K562 (cell line): ENCODE data around the gene PLEKHF1. TPM values are rescaled to one million over a fixed set of nuclear protein-coding genes. Genes with fewer than 3 reads are reported as not detected.

Experiments used
- ATAC-seq: fragments of 200-7000 bp; cut with Tn5 transposase; 3 replicates; pipeline ENCODE4 v1.9.1; 2020; ENCODE audit warnings: moderate library complexity
- BruUV-seq: library from RNA; stranded (reverse); fragments of 400-500 nt; replicated peaks from 2 replicates; lab custom pipeline; 2021; lab: Mats Ljungman, UMichigan
- CTCF ChIA-PET: fragments of 300-600 bp; formaldehyde crosslinking; extraction: SDS; loops from one replicate; lab custom pipeline; 2021; ENCODE audit warnings: low intra/inter-chr PET ratio; lab: Yijun Ruan, JAX
- POLR2A ChIA-PET: fragments of 300-600, 350-650 bp; sonication (Branson Sonifier 250); formaldehyde crosslinking; extraction: SDS; loops from one replicate; lab custom pipeline; 2021; ENCODE audit warnings: antibody characterized with exemption, inconsistent platforms; lab: Yijun Ruan, JAX
- DNase-seq, 4 experiments: peaks; one replicate each; pipeline versions ENCODE4 v3.0.0 to v3.0.0-alpha.2; 2011 to 2018; ENCODE audit warnings: low spot score in 3 of 4, mixed read lengths in 3 of 4; ENCODE audit errors: extremely low read depth in 1 of 4
- FAIRE-seq: peaks from 2 replicates; lab custom pipeline; 2011; peaks lifted over from hg19 to GRCh38; lab: Jason Lieb, UNC
- H2AFZ ChIP-seq: 2 replicates; pipeline ENCODE4 v1.6.0; 2011; ENCODE audit warnings: low read depth, low read length, control low read depth, inconsistent platforms
- H3K27ac ChIP-seq: fragments of 200-600 bp; 3 replicates; pipeline ENCODE4 v1.8.0; 2011; ENCODE audit warnings: low read depth, mild to moderate bottlenecking, control low read depth, inconsistent platforms, low read length, moderate library complexity, mixed read lengths; ENCODE audit errors: extremely low read depth
- H3K27me3 ChIP-seq, 2 experiments: fragments of 300-600 bp in 1 of 2; 2 replicates in 1 of 2; 3 replicates in 1 of 2; pipeline versions ENCODE4 v1.6.0 to v1.8.0; 2011; ENCODE audit warnings: inconsistent platforms in 2 of 2, low read length in 2 of 2, mild to moderate bottlenecking in 1 of 2, mixed read lengths in 1 of 2, moderate library complexity in 1 of 2; ENCODE audit not compliant: control insufficient read depth in 2 of 2, insufficient read depth in 2 of 2
- H3K36me3 ChIP-seq: fragments of 300-600 bp; 3 replicates; pipeline ENCODE4 v1.8.0; 2011; ENCODE audit warnings: mild to moderate bottlenecking, low read length, inconsistent platforms; ENCODE audit not compliant: control insufficient read depth, insufficient read depth
- H3K4me1 ChIP-seq, 2 experiments: fragments of 200-600 bp in 1 of 2; replicated peaks in 1 of 2; 2 replicates in 1 of 2; 3 replicates in 1 of 2; pipeline versions ENCODE4 v1.5.1 to v1.8.0; 2011; ENCODE audit warnings: inconsistent platforms in 2 of 2, low read length in 2 of 2, mild to moderate bottlenecking in 1 of 2, mixed read lengths in 1 of 2, moderate library complexity in 1 of 2; ENCODE audit not compliant: control insufficient read depth in 2 of 2, insufficient read depth in 2 of 2
- H3K4me2 ChIP-seq: 2 replicates; pipeline ENCODE4 v1.6.1; 2011; ENCODE audit warnings: low read length, control low read depth, inconsistent platforms, mixed read lengths; ENCODE audit not compliant: insufficient read depth
- H3K4me3 ChIP-seq: fragments of 200-600 bp; sonication (generic), shearing (Covaris generic); 2 replicates; pipeline ENCODE4 v1.5.1; 2016; ENCODE audit warnings: control low read depth, inconsistent platforms
- H3K79me2 ChIP-seq: fragments of 200-600 bp; 3 replicates; pipeline ENCODE4 v1.8.0; 2011; ENCODE audit warnings: low read length, inconsistent platforms; ENCODE audit not compliant: control insufficient read depth, insufficient read depth
- H3K9ac ChIP-seq, 2 experiments: 2 replicates each; pipeline versions ENCODE4 v1.6.0 to v1.6.1; 2011; ENCODE audit warnings: low read depth in 2 of 2, low read length in 2 of 2, control low read depth in 1 of 2, inconsistent platforms in 1 of 2, mild to moderate bottlenecking in 1 of 2, mixed read lengths in 1 of 2; ENCODE audit not compliant: insufficient read depth in 1 of 2
- H3K9me1 ChIP-seq: one replicate; pipeline ENCODE4 v1.6.0; 2011; ENCODE audit warnings: inconsistent platforms, mild to moderate bottlenecking, low read length, moderate library complexity; ENCODE audit not compliant: control insufficient read depth, insufficient read depth
- H3K9me3 ChIP-seq: replicated peaks from 2 replicates; pipeline ENCODE4 v1.5.1; 2011; ENCODE audit warnings: low read depth, low read length, inconsistent platforms; ENCODE audit not compliant: control insufficient read depth, insufficient read depth
- H4K20me1 ChIP-seq: replicated peaks from 2 replicates; pipeline ENCODE4 v1.6.1; 2011; ENCODE audit warnings: low read length, inconsistent platforms, mixed read lengths; ENCODE audit not compliant: control insufficient read depth, insufficient read depth
- ESRRA ChIP-seq: fragments of 450-650 bp; IDR thresholded peaks from 2 replicates; pipeline ENCODE4 v1.6.1; 2014; ENCODE audit warnings: low read depth, mild to moderate bottlenecking, moderate library complexity, borderline replicate concordance
- KAT7 ChIP-seq: sonication (generic); formaldehyde crosslinking; IDR thresholded peaks from 2 replicates; pipeline ENCODE4 v1.8.0; 2022; ENCODE audit warnings: missing genetic modification reagents, mild to moderate bottlenecking, borderline replicate concordance
- MCM2 ChIP-seq: fragments of 450-650 bp; IDR thresholded peaks from 2 replicates; pipeline ENCODE4 v1.6.1; 2017; ENCODE audit warnings: low read depth, mild to moderate bottlenecking
- SMAD3 ChIP-seq: fragments of 450-650 bp; formaldehyde crosslinking; conservative IDR thresholded peaks from 2 replicates; pipeline ENCODE4 v1.4.0; 2020; ENCODE audit warnings: mild to moderate bottlenecking
- TCF7L2 ChIP-seq: fragments of 150-350 bp; IDR thresholded peaks from 2 replicates; pipeline ENCODE4 v1.6.1; 2016; ENCODE audit warnings: low read depth, mild to moderate bottlenecking, low read length, moderate library complexity
- ZNF79 ChIP-seq: fragments of 250-450 bp; sonication (Bioruptor Pico); IDR thresholded peaks from 2 replicates; pipeline ENCODE4 v1.4.0; 2020; ENCODE audit warnings: low read depth, mild to moderate bottlenecking, moderate library complexity
- WGBS: fragments of 100-300 bp; shearing (Covaris generic); methylation state at CpG from one replicate; pipeline ENCODE4 v1.1.6; 2016; ENCODE audit warnings: low coverage, mixed read lengths; ENCODE audit not compliant: insufficient coverage; ENCODE audit errors: missing lambda C conversion rate; 5-methylcytosine and 5-hydroxymethylcytosine counted together
- in situ Hi-C: fragments of 300-500 bp; cut with MboI; formaldehyde crosslinking; loops from 4 replicates; pipeline ENCODE4 v1.15.0; 2018; ENCODE audit warnings: inconsistent platforms, mixed read lengths
- intact Hi-C: fragments of 100-400 bp; cut with micrococcal nuclease; formaldehyde crosslinking; loops from 2 replicates; pipeline ENCODE4 v1.14.2; 2022
- polyA plus RNA-seq, 8 experiments: library from polyadenylated mRNA; depleted of rRNA in 4 of 8; stranded (reverse) in 5 of 8; unstranded in 3 of 8; fragments of >200 nt; fragmentation: Nextera tagmentation in 2 of 8; fragmentation: Illumina TruSeq in 1 of 8; extraction: Ambion mirVana in 2 of 8; extraction: Trizol in 1 of 8; gene quantifications; 2 replicates each; pipeline versions ENCODE4 v1.2.1 to v1.2.3, GENCODE V29; 2011 to 2014; ENCODE audit warnings: inconsistent platforms in 1 of 8, missing spikeins in 1 of 8
- total RNA-seq, 7 experiments: library from RNA; depleted of rRNA in 6 of 7; stranded (reverse); fragments of >200 nt in 6 of 7; fragmentation: Illumina TruSeq in 2 of 7; extraction: Trizol in 2 of 7; gene quantifications; 2 replicates each; pipeline versions ENCODE4 v1.2.1 to v1.2.3, GENCODE V29; 2011 to 2021; ENCODE audit warnings: low replicate concordance in 1 of 7

PLEKHF1 gene
- total and polyA plus RNA-seq, 9 of the 15 experiments (the other 6 are each of a cell fraction or from before 2014, with no cell fraction given) = 0.07 to 13.4 (median 3.9) TPM; not detected in 1

- ATAC-seq (no peak), FAIRE-seq (no peak), DNase-seq (no peak)
- Histone ChIP-seq H3K4me1 (peaks cover 15 to 19% of the 10 kb centered on the region in 2 experiments), H3K4me3 (no peak overlapping the region), H2AFZ (no peak overlapping the region), H3K27ac (no peak overlapping the region), H3K9me1 (no peaks in the 10 kb centered on the region), H3K4me2 (no peak overlapping the region), H3K9ac (no peak overlapping the region), H3K27me3 (no peaks in the 10 kb centered on the region), H3K79me2 (no peaks in the 10 kb centered on the region), H3K9me3 (no peaks in the 10 kb centered on the region), H3K36me3 (no peaks in the 10 kb centered on the region), H4K20me1 (no peaks in the 10 kb centered on the region)
- ChIA-PET CTCF (no interaction called here), POLR2A (interaction anchor here (1.0 kb wide), 1 partner anchor 37 kb away, joined by 3 read pairs; no protein-coding TSS in a partner anchor)
- TF ChIP-seq ZNF79 (CRISPR knock-in tag) = no peak
- no peak for TF ChIP-seq TCF7L2
- TF ChIP-seq SMAD3 = no peak
- no peak for TF ChIP-seq ESRRA
- TF ChIP-seq KAT7 (CRISPR knock-in tag) = no peak
- no TSS peak for BruUV-seq
- intact Hi-C loops (no loop called here), in situ Hi-C loops (no loop called here)
- 71% methylated on average over 3 of the region's 3 CpGs for WGBS
These were observed 33.8 kb upstream of the PLEKHF1 start for GRCh38 chr19:29631450-29631849.

- no peak overlapping the region for H3K9ac ChIP-seq
- H2AFZ ChIP-seq = no peak overlapping the region
- no peaks in the 10 kb centered on the region for H3K9me1 ChIP-seq
- H3K27me3 ChIP-seq = no peaks in the 10 kb centered on the region
- H3K4me3 ChIP-seq = no peak overlapping the region
- ATAC-seq (no peak), DNase-seq (no peak), FAIRE-seq (no peak)
- CTCF ChIA-PET = no interaction called here
- intact Hi-C loops (no loop called here), in situ Hi-C loops (no loop called here)
- H3K27ac ChIP-seq = no peak overlapping the region
- H3K9me3 ChIP-seq = no peaks in the 10 kb centered on the region
- no peaks in the 10 kb centered on the region for H4K20me1 ChIP-seq
- no peaks in the 10 kb centered on the region for H3K79me2 ChIP-seq
- BruUV-seq = no TSS peak
- H3K36me3 ChIP-seq = no peaks in the 10 kb centered on the region
- TF ChIP-seq MCM2 = no peak
- no peaks in the 10 kb centered on the region for H3K4me1 ChIP-seq
- whole genome bisulfite sequencing = 7% methylated on average over 2 of the region's 2 CpGs
- POLR2A ChIA-PET = interaction anchor here (0.7 to 1.8 kb wide), 2 partner anchors 10 to 21 kb away, joined by 3 to 5 read pairs; no protein-coding TSS in a partner anchor
- H3K4me2 ChIP-seq = no peak overlapping the region
These were observed 31.3 kb upstream of the PLEKHF1 start for GRCh38 chr19:29634002-29634401.
